GM23248 (cell line): ENCODE measurements around the gene MEIS2. TPM values are rescaled to one million over a fixed set of nuclear protein-coding genes. Genes with fewer than 3 reads are reported as not detected.

ENCODE experiments used
- DNase-seq: peaks from one replicate; pipeline ENCODE4 v3.0.0-alpha.2; 2015
- H2AFZ ChIP-seq: fragments of 200-600 bp; sonication (generic); 2 replicates; pipeline ENCODE4 v1.6.1; 2016; ENCODE audit warnings: antibody characterized with exemption
- H3F3A ChIP-seq: fragments of 200-600 bp; sonication (generic); 2 replicates; pipeline ENCODE4 v1.6.1; 2016; ENCODE audit warnings: mild to moderate bottlenecking, antibody characterized with exemption, mixed run types; ENCODE audit not compliant: insufficient read depth
- H3K27ac ChIP-seq: fragments of 200-600 bp; sonication (generic); 2 replicates; pipeline ENCODE4 v1.5.1; 2016; ENCODE audit warnings: mild to moderate bottlenecking
- H3K27me3 ChIP-seq: fragments of 200-600 bp; sonication (generic); replicated peaks from 2 replicates; pipeline ENCODE4 v1.6.1; 2016; ENCODE audit warnings: mild to moderate bottlenecking; ENCODE audit not compliant: insufficient read depth
- H3K36me3 ChIP-seq: fragments of 200-600 bp; sonication (generic); 2 replicates; pipeline ENCODE4 v1.6.1; 2016; ENCODE audit warnings: low read depth, mild to moderate bottlenecking
- H3K4me1 ChIP-seq: fragments of 200-600 bp; sonication (generic); 2 replicates; pipeline ENCODE4 v1.6.1; 2016; ENCODE audit warnings: mild to moderate bottlenecking; ENCODE audit not compliant: insufficient read depth
- H3K4me2 ChIP-seq: fragments of 200-600 bp; sonication (generic); one replicate; pipeline ENCODE4 v1.6.1; 2016; ENCODE audit warnings: mild to moderate bottlenecking; ENCODE audit not compliant: unreplicated experiment
- H3K4me3 ChIP-seq: fragments of 200-600 bp; sonication (generic); 2 replicates; pipeline ENCODE4 v1.5.1; 2016; ENCODE audit warnings: mild to moderate bottlenecking
- H3K79me2 ChIP-seq: fragments of 200-600 bp; sonication (generic); 2 replicates; pipeline ENCODE4 v1.6.1; 2016; ENCODE audit warnings: mild to moderate bottlenecking; ENCODE audit not compliant: insufficient read depth
- H3K9ac ChIP-seq: fragments of 200-600 bp; sonication (generic); 2 replicates; pipeline ENCODE4 v1.6.1; 2016; ENCODE audit warnings: mild to moderate bottlenecking
- H3K9me2 ChIP-seq: fragments of 200-600 bp; sonication (generic); 2 replicates; pipeline ENCODE4 v1.6.1; 2016; ENCODE audit warnings: mixed run types, mild to moderate bottlenecking, moderate library complexity; ENCODE audit not compliant: insufficient read depth
- H3K9me3 ChIP-seq: fragments of 200-600 bp; sonication (generic); one replicate; pipeline ENCODE4 v1.6.1; 2017; ENCODE audit warnings: low read depth
- H4K20me1 ChIP-seq: fragments of 200-600 bp; sonication (generic); 2 replicates; pipeline ENCODE4 v1.6.0; 2016; ENCODE audit not compliant: insufficient read depth
- EZH2 ChIP-seq: fragments of 200-600 bp; sonication (generic); IDR thresholded peaks from 2 replicates; pipeline ENCODE4 v1.6.1; 2018; ENCODE audit warnings: antibody characterized with exemption, mild to moderate bottlenecking; ENCODE audit not compliant: insufficient read depth, poor library complexity, severe bottlenecking
- EZH2phosphoT487 ChIP-seq: fragments of 200-600 bp; sonication (generic); IDR thresholded peaks from 2 replicates; pipeline ENCODE4 v1.6.1; 2018; ENCODE audit warnings: antibody characterized with exemption, moderate library complexity, mild to moderate bottlenecking, low read depth; ENCODE audit not compliant: insufficient read depth
- WGBS, 2 experiments: methylation state at CpG; one replicate each; pipeline ENCODE4 v1.1.6; 2015 to 2017; ENCODE audit warnings: low lambda C conversion rate in 2 of 2, low coverage in 1 of 2; ENCODE audit errors: missing lambda C conversion rate in 2 of 2; 5-methylcytosine and 5-hydroxymethylcytosine counted together
- in situ Hi-C: fragments of 300-500 bp; cut with MboI; formaldehyde crosslinking; loops from 2 replicates; pipeline ENCODE4 v1.15.0; 2020
- polyA plus RNA-seq: library from polyadenylated mRNA; unstranded; fragments of >200 nt; fragmentation: Nextera tagmentation; extraction: Ambion mirVana; gene quantifications from 2 replicates; pipeline ENCODE4 v1.2.1, GENCODE V29; 2016
- total RNA-seq: library from RNA; depleted of rRNA; stranded (reverse); fragments of >200 nt; shearing (Covaris generic); gene quantifications from 2 replicates; pipeline ENCODE4 v1.2.3, GENCODE V29; 2014

Gene MEIS2
- total and polyA plus RNA-seq, 2 experiments from 2014 or later = 23.7 to 24.1 TPM

DNA sequence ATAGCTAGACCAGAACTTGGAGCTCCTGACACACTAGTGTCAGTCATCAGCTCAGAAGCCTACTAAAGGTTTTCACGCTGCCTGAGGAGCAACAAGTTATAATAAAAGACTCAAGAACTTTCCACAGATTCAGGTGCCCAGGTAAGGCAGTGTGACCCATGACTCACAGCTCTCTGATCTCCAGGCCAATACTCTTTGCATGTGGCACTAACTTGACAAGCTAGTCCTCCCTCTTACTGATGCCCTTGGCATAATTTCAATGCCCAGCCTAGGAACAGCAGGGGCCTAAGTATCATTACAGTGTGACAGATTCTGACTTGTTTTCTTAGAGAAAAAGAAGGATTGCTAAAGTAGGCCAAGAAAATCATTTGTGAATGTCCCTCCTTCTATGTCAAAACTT is 38.4 kb downstream of the MEIS2 start:
- H3K79me2 ChIP-seq = peaks cover 58% of the 10 kb centered on the region
- H3K9me3 ChIP-seq = no peaks in the 10 kb centered on the region
- H3K36me3 ChIP-seq = peaks cover 62% of the 10 kb centered on the region
- H3F3A ChIP-seq = peaks cover 25% of the 10 kb centered on the region; the same call in 1 of the 2 replicates
- H3K4me1 ChIP-seq = peaks cover 14% of the 10 kb centered on the region
- no peak overlapping the region for H3K4me2 ChIP-seq
- H3K27me3 ChIP-seq = no peaks in the 10 kb centered on the region
- 94 to 100% methylated on average over 1 of the region's 1 CpG for WGBS, 2 experiments
- H3K27ac ChIP-seq = no peak overlapping the region
- TF ChIP-seq EZH2 = no peak
- no peak for TF ChIP-seq EZH2phosphoT487
- in situ Hi-C loops = no loop called here
- H3K9ac ChIP-seq = no peak overlapping the region
- H4K20me1 ChIP-seq = no peaks in the 10 kb centered on the region; the same call in 1 of the 2 replicates
- no peak overlapping the region for H2AFZ ChIP-seq
- DNase-seq = no peak
- H3K9me2 ChIP-seq = no peaks in the 10 kb centered on the region
- no peak overlapping the region for H3K4me3 ChIP-seq

DNA sequence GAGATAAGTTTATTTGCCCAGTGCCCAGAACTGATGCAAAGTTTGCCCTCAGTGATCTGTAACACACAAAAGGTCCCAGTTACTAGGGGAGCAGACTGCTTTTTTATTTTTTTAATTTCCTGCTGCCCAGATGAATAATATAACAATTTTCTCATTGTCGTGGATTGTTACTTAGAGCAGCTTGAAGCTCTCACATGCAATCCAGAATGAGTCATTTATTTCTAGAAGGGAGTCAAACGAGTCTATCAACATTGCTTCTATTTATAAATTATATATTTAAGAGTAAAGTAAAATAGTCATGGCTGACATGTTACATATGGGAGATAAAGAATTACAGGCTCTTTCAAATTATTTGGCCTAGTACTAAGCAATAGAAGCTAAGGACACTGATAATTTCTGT is 41.3 kb downstream of the MEIS2 start:
- Histone ChIP-seq H3K36me3 (peaks cover 44% of the 10 kb centered on the region), H3K9me3 (no peaks in the 10 kb centered on the region), H4K20me1 (0 out of 2 replicates have a peak, but pooled peaks cover under 1% of the 10 kb centered on the region), H3K27me3 (no peaks in the 10 kb centered on the region), H3K9me2 (no peaks in the 10 kb centered on the region), H3K4me2 (peak overlapping the region; percentile 37), H3K4me3 (no peak overlapping the region), H3F3A (peaks cover 25% of the 10 kb centered on the region; the same call in 1 of the 2 replicates), H3K4me1 (peaks cover 14% of the 10 kb centered on the region), H2AFZ (no peak overlapping the region), H3K9ac (peak overlapping the region; percentile 34), H3K79me2 (peaks cover 73% of the 10 kb centered on the region), H3K27ac (peak overlapping the region; percentile 59)
- in situ Hi-C loops = no loop called here
- peak; percentile 90 for DNase-seq
- WGBS, 2 experiments = 1 to 4% methylated on average over 2 of the region's 2 CpGs
- TF ChIP-seq EZH2phosphoT487 (no peak), EZH2 (no peak)

DNA sequence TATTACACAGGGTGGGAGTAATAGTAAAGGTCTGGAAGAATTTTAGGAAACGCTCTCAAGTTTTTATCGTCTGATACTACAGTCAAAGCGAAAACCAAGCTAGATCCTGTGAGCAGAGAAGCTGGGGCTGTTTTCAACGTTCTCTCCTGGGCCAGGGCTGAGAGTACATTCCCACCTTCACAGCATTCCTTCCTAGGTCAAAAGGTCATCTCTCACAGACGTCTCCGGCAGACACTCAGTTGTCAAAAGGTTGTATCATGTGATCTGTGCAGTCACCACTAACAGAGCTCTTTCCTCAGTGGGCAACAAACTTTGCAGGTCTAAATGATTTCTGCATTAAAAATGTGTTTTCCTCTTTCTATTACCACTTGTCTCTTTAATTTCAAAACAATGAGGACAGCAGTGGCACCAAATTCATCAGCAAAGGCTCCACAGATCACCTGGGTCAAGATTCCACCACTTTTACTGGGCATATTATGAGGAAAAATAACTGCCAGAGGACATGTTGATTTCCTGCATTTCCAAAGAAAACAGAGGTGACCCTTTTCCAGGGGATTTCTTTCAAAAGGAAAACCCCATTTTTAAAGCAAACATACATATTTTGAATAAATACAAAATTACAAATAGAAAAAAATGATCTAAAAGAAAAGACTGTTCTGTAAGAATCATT is 41.9 kb downstream of the MEIS2 start:
- TF ChIP-seq EZH2phosphoT487 (no peak), EZH2 (no peak)
- Histone ChIP-seq H2AFZ (no peak overlapping the region), H4K20me1 (0 out of 2 replicates have a peak, but pooled peaks cover 4% of the 10 kb centered on the region), H3K9me2 (no peaks in the 10 kb centered on the region), H3K4me1 (peaks cover 14% of the 10 kb centered on the region), H3K27ac (peak overlapping the region; percentile 59), H3K4me3 (no peak overlapping the region), H3K36me3 (peaks cover 42% of the 10 kb centered on the region), H3F3A (peaks cover 25% of the 10 kb centered on the region), H3K9ac (peak overlapping the region; percentile 34), H3K27me3 (no peaks in the 10 kb centered on the region), H3K79me2 (peaks cover 73% of the 10 kb centered on the region), H3K4me2 (peak overlapping the region; percentile 37), H3K9me3 (no peaks in the 10 kb centered on the region)
- 78 to 82% methylated on average over 6 of the region's 6 CpGs for WGBS, 2 experiments
- DNase-seq = no peak
- in situ Hi-C loops = no loop called here

DNA sequence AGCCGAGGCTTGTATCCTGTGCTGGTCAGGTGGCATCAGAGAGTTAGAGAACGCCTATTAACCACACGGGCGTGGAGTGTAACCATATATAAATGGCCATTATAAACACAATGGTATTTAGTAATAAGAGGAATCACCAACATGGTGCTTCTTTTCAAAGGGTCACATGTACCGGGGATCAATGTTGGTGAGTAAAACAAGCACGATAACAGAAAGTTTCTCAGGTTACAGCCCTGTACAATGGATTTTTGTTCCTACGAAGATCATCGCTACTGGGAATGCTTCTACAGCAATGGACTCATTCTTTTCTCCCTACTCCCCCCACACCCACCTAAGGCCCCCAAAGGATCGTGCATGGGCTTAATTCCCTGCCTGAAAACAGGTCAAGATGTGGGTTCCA is 42.5 kb downstream of the MEIS2 start:
- TF ChIP-seq EZH2 (no peak), EZH2phosphoT487 (no peak)
- peaks cover 24% of the 10 kb centered on the region for H3F3A ChIP-seq
- in situ Hi-C loops = no loop called here
- H3K4me1 ChIP-seq = peaks cover 14% of the 10 kb centered on the region
- WGBS, 2 experiments = 89 to 95% methylated on average over 9 of the region's 9 CpGs
- H3K4me3 ChIP-seq = no peak overlapping the region
- H3K9me2 ChIP-seq = no peaks in the 10 kb centered on the region
- no peak overlapping the region for H2AFZ ChIP-seq
- no peak overlapping the region for H3K4me2 ChIP-seq
- peaks cover 74% of the 10 kb centered on the region for H3K79me2 ChIP-seq
- no peak overlapping the region for H3K27ac ChIP-seq
- no peak overlapping the region for H3K9ac ChIP-seq
- H3K36me3 ChIP-seq = peaks cover 42% of the 10 kb centered on the region
- no peaks in the 10 kb centered on the region for H3K9me3 ChIP-seq
- no peak for DNase-seq
- no peaks in the 10 kb centered on the region for H3K27me3 ChIP-seq
- 0 out of 2 replicates have a peak, but pooled peaks cover 4% of the 10 kb centered on the region for H4K20me1 ChIP-seq
